Stimulated activated CD4-positive, alpha-beta T cell treated with anti-CD3 and anti-CD28 coated beads, Interleukin-12 subunit alpha, Interleukin-12 subunit beta, amount 100 ng/mL, for 48 hours (primary cell): ENCODE results near the gene UQCRC2.
"Not testable (repeated sequence)": the region's sequence is repeated elsewhere in the genome, so short reads cannot be mapped to it uniquely, and the experiment has no call there.

Source experiments
- DNase-seq, 3 donors: peaks; one replicate each; pipeline ENCODE4 v3.0.0-alpha.2; 2020; ENCODE audit warnings: low read depth in 2 of 3, low spot score in 1 of 3

Gene UQCRC2

GRCh38 chr16:21952793-21953540 is at the start of gene UQCRC2:
UQCRC2 (plus strand) TSS chr16:21953361; CDS start chr16:21953424, 63 bp downstream.
- DNase-seq: peak; percentile 79 to 85 (median 81)

DNA sequence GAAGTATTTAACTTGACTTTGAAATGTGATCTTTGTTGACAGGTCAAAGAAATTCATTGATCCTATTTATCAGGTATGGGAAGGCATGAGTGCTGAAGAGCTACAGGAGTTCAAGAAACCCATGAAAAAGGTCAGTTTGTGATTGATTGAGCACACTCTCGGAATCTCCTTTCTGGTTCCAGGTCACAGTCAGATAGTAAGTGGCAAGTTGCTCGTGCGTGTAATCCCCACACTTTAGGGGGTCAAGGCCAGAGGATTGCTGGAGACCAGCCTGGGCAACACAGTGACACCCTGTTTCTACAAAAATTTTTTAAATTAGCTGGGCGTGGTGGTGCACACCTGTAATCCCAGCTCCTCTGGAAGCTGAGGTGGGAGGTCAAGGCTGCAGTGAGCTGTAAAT is 20.5 kb upstream of the UQCRC2 start:
- not testable (repeated sequence) for DNase-seq

DNA sequence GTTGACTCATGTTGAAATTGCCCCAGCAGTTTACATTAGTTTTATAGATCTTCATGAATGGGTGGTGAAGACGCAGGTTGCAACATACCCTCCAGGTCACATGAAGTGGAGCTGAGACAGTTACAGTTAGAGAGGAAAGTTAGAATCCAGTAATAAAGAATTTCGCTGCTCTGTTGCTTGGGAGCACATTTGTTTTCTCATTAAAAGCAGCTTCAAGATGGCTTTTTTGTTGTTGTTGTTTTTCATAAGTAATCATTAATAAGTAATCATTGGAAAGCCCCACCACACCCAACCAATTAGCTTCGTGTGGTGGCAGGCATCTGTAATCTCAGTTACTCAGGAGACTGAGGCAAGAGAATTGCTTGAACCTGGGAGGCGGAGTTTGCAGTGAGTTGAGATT is 19.8 kb upstream of the UQCRC2 start:
- not testable (repeated sequence) for DNase-seq

GRCh38 chr16:21933790-21934189 is 19.4 kb upstream of the UQCRC2 start:
- DNase-seq: not testable (repeated sequence)

GRCh38 chr16:21936216-21936615 is 16.9 kb upstream of the UQCRC2 start:
- DNase-seq: not testable (repeated sequence)

DNA sequence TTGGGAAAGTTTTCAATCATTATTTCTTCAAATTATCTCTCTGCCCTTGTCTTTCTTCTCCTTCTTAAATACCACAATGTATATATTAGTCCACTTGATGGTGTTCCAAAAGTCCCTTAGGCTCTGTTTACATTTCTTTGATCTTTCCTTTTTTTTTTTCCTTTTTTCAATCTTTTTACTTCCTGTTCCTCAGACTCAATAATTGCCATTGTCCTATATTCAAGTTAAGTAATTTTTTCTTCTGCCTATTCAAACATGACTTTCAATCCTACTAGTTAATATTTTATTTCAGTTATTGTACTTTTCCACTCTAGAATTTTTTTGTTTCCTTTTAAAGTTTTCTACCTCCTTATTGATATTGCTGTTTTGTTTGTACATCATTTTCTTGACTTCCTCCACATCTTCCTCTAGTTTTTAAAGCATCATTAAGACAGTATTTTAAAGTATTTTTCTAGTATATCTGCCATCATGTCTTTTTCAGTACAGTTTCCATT is 15.8 kb upstream of the UQCRC2 start:
- no peak for DNase-seq

DNA sequence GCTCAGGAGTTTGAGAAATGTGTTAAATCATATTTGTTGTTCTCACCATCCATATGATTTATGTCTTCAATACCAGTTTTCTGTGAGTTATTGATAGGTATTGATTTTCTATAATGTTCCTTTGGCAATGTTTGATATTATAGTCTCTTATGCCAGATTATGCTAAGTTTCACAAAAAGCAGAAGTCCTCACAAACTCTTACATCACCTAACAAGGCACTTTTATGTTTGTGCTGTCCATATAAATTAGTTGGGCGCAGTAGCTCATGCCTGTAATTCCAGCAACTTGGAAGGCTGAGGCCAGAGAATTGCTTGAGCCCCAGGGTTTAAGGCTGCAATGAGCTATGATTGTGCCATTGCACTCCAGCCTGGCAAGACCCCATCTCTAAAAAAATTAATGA is 12.6 kb upstream of the UQCRC2 start:
- no peak for DNase-seq

DNA sequence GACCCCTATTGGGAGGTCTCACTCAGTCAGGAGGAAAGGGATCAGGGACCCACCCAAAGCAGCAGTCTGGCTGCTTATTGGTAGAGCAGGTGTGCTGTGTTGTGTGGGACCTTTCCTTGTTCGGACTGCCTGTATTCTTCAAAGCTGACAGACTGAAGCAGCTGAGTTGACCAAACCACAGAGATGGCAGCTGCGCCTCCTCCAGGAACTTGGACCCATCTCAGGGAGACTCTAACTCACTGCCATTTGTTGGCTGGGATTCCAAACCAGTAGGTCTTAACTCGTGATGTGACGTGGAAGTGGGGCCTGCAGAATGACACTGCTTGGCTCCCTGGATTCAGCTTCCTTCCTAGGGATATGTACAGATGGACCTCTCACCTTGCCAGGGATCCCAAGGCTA is 9.6 kb upstream of the UQCRC2 start:
- no peak for DNase-seq

DNA sequence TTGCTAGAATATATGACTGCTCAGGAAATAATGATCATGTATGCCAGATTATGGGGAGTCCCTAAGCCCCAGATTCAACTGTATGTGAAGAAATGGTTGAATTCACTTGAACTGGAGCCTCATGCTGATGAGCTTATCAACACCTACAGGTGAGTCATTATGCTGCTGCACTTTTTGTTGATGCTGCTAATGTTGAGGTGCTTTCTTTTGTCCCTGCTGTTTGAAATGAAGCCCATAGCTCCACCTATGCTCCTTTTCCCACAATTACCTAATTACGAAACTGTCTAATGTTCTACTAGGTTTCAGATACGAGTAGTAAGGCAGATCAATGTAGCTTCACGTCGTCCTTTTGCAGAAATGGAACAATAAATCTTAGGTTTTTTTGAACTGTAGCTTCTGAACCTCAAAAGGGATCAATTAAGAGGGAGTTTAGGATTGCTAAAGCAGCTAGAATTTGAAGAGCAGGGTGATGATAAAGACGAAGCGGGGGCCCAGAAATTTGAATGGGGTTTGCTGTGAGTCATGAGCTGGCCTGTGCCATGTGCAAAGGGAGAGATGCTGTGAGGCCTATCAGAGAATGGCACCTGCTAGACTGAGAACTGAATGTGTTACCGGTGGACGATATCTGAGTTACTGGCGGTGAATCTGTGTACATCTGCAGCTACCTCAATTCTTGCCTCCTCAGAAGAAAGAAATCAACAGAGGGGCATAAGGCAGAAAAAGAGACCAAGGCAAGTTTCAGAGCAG is 6.1 kb upstream of the UQCRC2 start:
- DNase-seq: no peak

- DNase-seq: no peak
These were observed 3.4 kb upstream of the UQCRC2 start for GRCh38 chr16:21949713-21950260.

GRCh38 chr16:21950782-21951521 is 2.2 kb upstream of the UQCRC2 start:
- DNase-seq: no peak

- peak; percentile 56 to 70 (median 61) for DNase-seq
These were observed 945 bp upstream of the UQCRC2 start for GRCh38 chr16:21952040-21952792.

DNA sequence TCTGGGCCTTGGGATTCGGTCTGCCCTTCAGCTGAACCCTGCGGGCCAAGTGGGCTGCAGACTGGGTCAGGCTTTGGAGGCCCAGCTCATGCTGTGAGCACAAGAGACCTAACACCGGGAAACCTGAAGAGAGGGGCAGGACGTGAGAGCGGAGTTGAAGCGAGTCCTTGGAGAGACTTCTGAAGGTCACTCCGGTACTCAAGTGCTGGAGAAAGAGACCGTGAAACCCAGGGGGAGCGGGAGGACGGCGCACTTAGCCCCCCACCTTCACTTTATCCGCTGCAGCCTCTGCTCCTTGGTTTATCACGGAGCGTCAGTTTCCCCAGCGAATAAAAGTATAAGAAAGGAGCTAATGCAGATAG is 361 bp downstream of the UQCRC2 start:
- no peak for DNase-seq

DNA sequence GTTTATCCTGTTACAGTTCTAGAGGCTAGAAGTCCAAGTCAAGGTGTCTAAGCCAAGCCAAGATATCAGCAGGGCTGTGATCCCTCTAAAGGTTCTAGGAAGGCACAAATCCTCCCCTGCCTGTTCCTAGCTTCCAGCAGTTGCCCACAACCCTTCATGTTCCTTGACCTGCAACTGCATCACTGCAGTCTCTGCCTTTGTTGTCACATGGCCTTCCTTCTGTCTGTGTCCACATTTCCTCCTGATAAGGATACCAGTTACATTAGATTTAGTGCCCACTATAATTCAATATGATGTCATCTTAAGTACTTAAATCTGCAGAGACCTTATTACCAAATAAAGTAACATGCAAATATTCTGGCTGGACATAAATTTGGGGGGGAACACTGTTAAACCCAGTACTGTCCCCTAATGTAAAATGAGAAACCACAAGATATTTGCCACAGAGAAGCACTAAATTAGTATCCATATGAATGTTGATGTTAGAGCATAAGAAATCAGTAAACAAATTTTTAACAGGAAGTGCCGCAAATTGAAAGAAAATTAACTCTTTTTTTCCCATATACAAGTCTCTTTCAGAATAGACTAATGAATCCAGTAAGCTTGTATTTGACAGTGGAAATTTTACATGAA is 4.7 kb downstream of the UQCRC2 start:
- DNase-seq: no peak

DNA sequence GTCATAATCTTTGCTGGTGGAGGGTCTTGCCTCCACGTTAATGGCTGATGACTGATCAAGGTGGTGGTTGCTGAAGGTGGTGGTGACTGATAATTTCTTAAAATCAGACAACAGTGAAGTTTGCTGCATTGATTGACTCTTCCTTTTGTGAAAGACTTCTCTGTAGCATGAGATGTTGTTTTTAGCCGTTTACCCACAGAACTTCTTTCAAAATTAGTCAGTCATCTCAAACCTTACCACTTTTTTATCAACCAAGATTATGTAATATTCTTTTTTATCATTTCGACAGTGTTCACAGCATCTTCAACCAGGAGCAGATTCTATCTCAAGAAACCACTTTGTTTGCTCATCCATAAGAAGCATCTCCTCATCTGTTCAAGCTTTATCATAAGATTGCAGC is 5.9 kb downstream of the UQCRC2 start:
- DNase-seq: no peak

GRCh38 chr16:21962475-21962874 is 9.3 kb downstream of the UQCRC2 start:
- no peak for DNase-seq

- DNase-seq: no peak
These were observed 10.7 kb downstream of the UQCRC2 start for GRCh38 chr16:21963887-21964286.

DNA sequence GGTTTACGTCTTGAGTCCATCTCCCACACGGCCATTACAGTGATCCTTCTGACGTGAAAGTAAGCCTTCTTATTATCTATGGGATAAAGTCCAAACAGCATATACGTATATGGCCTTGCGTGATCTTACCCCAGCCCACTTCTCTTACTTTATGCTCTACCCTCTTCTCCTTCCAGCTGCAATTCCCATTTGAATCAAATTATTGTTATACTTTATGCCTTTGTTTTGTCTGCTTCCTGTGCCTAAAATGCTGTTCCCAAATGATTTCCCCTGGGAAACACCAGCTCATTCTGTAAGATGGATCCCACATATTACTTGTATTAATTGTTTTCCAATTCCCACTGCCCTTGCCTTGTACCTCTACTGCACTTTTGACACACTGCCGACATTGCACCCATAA is 11.2 kb downstream of the UQCRC2 start:
- no peak for DNase-seq

GRCh38 chr16:21971856-21972255 is 18.7 kb downstream of the UQCRC2 start:
- DNase-seq: no peak

GRCh38 chr16:21973945-21974344 is 20.8 kb downstream of the UQCRC2 start:
- DNase-seq: no peak
